NCI-H2107 (cell line): ENCODE results near the gene LMOD2.

ENCODE experiments used
- DNase-seq: peaks from one replicate; lab custom pipeline; 2025; lab: John Stamatoyannopoulos, UW

Gene LMOD2

GRCh38 chr7:123673752-123674398 is 18.2 kb downstream of the LMOD2 start:
- DNase-seq = no peak

GRCh38 chr7:123674399-123675180 is 18.9 kb downstream of the LMOD2 start:
- DNase-seq = no peak

- no peak for DNase-seq
These were observed 19.5 kb downstream of the LMOD2 start for GRCh38 chr7:123675181-123675473.

- no peak for DNase-seq
These were observed 21.5 kb downstream of the LMOD2 start for GRCh38 chr7:123677061-123677715.

- DNase-seq = no peak
These were observed 23.9 kb downstream of the LMOD2 start for GRCh38 chr7:123679614-123680013.

- no peak for DNase-seq
These were observed 24.9 kb downstream of the LMOD2 start for GRCh38 chr7:123680580-123680979.

GRCh38 chr7:123681561-123681960 is 25.9 kb downstream of the LMOD2 start:
- DNase-seq = no peak

GRCh38 chr7:123682690-123683089 is 27.0 kb downstream of the LMOD2 start:
- DNase-seq = no peak

- no peak for DNase-seq
These were observed 31.5 kb downstream of the LMOD2 start for GRCh38 chr7:123687161-123687560.

- no peak for DNase-seq
These were observed 32.1 kb downstream of the LMOD2 start for GRCh38 chr7:123687727-123688126.

GRCh38 chr7:123689250-123689649 is 33.6 kb downstream of the LMOD2 start:
- DNase-seq = no peak

GRCh38 chr7:123690550-123690949 is 34.9 kb downstream of the LMOD2 start:
- no peak for DNase-seq

GRCh38 chr7:123692471-123692877 is 36.8 kb downstream of the LMOD2 start:
- no peak for DNase-seq

- no peak for DNase-seq
These were observed 40.4 kb downstream of the LMOD2 start for GRCh38 chr7:123695944-123696677.

GRCh38 chr7:123705211-123705901 is 49.7 kb downstream of the LMOD2 start:
- no peak for DNase-seq

GRCh38 chr7:123709525-123709924 is 53.9 kb downstream of the LMOD2 start:
- DNase-seq = no peak

- DNase-seq = no peak
These were observed 55.0 kb downstream of the LMOD2 start for GRCh38 chr7:123710683-123711082.

GRCh38 chr7:123711832-123712293 is 56.2 kb downstream of the LMOD2 start:
- DNase-seq = no peak

- no peak for DNase-seq
These were observed 57.0 kb downstream of the LMOD2 start for GRCh38 chr7:123712619-123713018.
